Chondrocyte (in vitro differentiated cells): ENCODE results near the gene CTNNA2. TPM values are rescaled to one million over a fixed set of nuclear protein-coding genes. Genes with fewer than 3 reads are reported as not detected.
A peak's percentile ranks its signal among the peaks of the same experiment; 100 is the strongest.

Experiments
- DNase-seq: peaks from one replicate; pipeline ENCODE4 v3.0.0; 2021; ENCODE audit warnings: mixed read lengths, low spot score
- H3K27ac Mint-ChIP-seq: one replicate; pipeline ENCODE4 v1.8.0; 2021; ENCODE audit warnings: mild to moderate bottlenecking, moderate library complexity, mixed read lengths; ENCODE audit not compliant: unreplicated experiment
- H3K27me3 Mint-ChIP-seq: 2 replicates; pipeline ENCODE4 v1.8.0; 2021; ENCODE audit warnings: low read depth, mixed read lengths
- H3K36me3 Mint-ChIP-seq: 2 replicates; pipeline ENCODE4 v1.8.0; 2021; ENCODE audit warnings: low read depth, mixed read lengths
- H3K4me1 Mint-ChIP-seq: 2 replicates; pipeline ENCODE4 v1.8.0; 2021; ENCODE audit warnings: low read depth, mild to moderate bottlenecking, mixed read lengths
- H3K4me3 Mint-ChIP-seq: one replicate; pipeline ENCODE4 v1.8.0; 2021; ENCODE audit warnings: mild to moderate bottlenecking, moderate library complexity, mixed read lengths; ENCODE audit not compliant: unreplicated experiment
- H3K9me3 Mint-ChIP-seq: 2 replicates; pipeline ENCODE4 v1.8.0; 2021; ENCODE audit warnings: low read depth, mixed read lengths
- total RNA-seq: library from RNA; stranded (reverse); gene quantifications from 3 replicates; pipeline ENCODE4 v1.2.1, GENCODE V29; 2021
- TF ChIP-seq, protein P1 (sequence below): fragments of 200-600 bp; sonication (generic); IDR thresholded peaks from 2 replicates; pipeline ENCODE4 v1.5.0; 2021; ENCODE audit warnings: antibody characterized with exemption, mild to moderate bottlenecking, moderate library complexity

CTNNA2 gene
- total RNA-seq, 1 donor from 2014 or later, result not detected

DNA sequence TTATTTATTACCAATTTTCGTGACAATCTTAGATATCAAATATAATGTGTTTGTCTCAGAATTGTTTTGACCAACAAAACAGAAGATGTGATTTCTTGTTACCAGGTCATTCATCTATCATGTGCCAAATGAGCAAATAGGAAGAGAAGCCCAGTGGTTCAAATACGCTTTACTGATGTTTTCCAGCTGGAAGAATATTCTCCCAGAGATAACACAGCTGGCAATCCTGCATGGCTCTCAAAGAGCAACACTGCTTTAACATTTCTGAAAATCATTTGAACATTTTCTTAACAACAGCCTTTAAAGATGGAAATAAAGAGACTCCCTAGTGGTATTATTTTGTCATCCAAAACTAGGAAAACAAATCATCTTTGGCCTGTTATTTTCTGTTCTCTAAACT, 359.8 kb downstream of the CTNNA2 start:
- no peak for DNase-seq

DNA sequence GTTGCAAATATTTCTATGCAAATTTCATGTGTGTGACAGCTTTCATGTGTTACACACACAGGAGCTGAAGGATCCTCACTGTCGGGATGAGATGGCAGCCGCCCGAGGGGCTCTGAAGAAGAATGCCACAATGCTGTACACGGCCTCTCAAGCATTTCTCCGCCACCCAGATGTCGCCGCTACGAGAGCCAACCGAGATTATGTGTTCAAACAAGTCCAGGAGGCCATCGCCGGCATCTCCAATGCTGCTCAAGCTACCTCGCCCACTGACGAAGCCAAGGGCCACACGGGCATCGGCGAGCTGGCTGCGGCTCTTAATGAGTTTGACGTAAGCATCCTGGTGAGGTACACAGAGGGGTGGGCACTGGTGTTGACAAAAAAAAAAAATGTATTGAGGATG, 361.2 kb downstream of the CTNNA2 start:
- Mint-ChIP-seq H3K27me3 (peaks cover 19% of the 10 kb centered on the region), H3K4me1 (no peaks in the 10 kb centered on the region), H3K4me3 (no peak overlapping the region), H3K27ac (no peak overlapping the region), H3K9me3 (no peaks in the 10 kb centered on the region), H3K36me3 (no peaks in the 10 kb centered on the region)
- TF ChIP-seq, protein P1, sequence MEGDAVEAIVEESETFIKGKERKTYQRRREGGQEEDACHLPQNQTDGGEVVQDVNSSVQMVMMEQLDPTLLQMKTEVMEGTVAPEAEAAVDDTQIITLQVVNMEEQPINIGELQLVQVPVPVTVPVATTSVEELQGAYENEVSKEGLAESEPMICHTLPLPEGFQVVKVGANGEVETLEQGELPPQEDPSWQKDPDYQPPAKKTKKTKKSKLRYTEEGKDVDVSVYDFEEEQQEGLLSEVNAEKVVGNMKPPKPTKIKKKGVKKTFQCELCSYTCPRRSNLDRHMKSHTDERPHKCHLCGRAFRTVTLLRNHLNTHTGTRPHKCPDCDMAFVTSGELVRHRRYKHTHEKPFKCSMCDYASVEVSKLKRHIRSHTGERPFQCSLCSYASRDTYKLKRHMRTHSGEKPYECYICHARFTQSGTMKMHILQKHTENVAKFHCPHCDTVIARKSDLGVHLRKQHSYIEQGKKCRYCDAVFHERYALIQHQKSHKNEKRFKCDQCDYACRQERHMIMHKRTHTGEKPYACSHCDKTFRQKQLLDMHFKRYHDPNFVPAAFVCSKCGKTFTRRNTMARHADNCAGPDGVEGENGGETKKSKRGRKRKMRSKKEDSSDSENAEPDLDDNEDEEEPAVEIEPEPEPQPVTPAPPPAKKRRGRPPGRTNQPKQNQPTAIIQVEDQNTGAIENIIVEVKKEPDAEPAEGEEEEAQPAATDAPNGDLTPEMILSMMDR, result no peak
- no peak for DNase-seq

More for the DNA sequence above, 359.8 kb downstream of the CTNNA2 start:
- H3K36me3 Mint-ChIP-seq, result no peaks in the 10 kb centered on the region
- no peak overlapping the region for H3K27ac Mint-ChIP-seq
- TF ChIP-seq, protein P1, result no peak
- H3K4me3 Mint-ChIP-seq, result no peak overlapping the region
- H3K27me3 Mint-ChIP-seq, result peaks cover 16% of the 10 kb centered on the region
- H3K9me3 Mint-ChIP-seq, result no peaks in the 10 kb centered on the region
- H3K4me1 Mint-ChIP-seq, result no peaks in the 10 kb centered on the region

DNA sequence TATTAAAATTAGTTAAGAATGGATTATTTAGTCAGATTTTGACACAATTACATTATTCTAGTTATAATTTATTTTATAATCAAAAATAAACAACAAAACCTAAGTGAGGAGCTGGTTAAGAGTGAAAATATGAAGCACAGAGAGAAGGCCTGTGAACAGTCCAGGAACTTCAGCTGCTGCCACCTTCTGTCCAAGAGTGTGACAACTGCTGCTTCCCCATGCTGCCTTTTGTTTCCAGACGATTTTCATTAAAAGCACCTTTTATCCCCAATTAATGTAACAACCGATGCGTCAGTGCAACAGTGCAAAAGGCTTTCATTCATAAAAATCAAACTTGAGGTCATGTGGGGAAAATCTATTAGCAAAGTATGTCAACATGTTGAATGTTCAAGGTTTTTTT, 363.6 kb downstream of the CTNNA2 start:
- Mint-ChIP-seq H3K9me3 (no peaks in the 10 kb centered on the region), H3K36me3 (no peaks in the 10 kb centered on the region), H3K27ac (no peak overlapping the region), H3K4me1 (no peaks in the 10 kb centered on the region), H3K4me3 (no peak overlapping the region), H3K27me3 (peaks cover 30% of the 10 kb centered on the region)
- TF ChIP-seq, protein P1, result peak; percentile 77
- DNase-seq, result no peak

DNA sequence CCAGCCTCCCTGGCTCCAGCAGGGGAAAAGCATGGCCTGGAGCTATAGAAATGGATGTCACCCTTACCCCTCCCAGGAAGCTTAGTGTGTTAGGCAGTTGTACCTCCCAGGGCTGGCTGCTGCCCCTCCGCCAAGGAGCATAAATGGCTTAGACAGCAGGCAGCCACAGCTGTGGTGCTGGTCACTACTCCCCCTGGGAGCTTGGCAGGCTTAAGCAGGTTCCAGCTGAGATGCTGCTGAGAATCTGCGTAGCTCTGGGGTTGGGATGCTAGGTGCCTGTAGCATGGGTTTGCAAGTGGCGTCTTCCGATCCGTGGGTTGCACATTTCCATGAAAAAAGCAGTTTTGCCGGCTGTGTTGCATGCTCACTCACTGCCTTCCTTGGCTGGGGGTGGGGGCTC, 369.7 kb downstream of the CTNNA2 start:
- H3K27ac Mint-ChIP-seq, result no peak overlapping the region
- H3K4me1 Mint-ChIP-seq, result no peaks in the 10 kb centered on the region

DNA sequence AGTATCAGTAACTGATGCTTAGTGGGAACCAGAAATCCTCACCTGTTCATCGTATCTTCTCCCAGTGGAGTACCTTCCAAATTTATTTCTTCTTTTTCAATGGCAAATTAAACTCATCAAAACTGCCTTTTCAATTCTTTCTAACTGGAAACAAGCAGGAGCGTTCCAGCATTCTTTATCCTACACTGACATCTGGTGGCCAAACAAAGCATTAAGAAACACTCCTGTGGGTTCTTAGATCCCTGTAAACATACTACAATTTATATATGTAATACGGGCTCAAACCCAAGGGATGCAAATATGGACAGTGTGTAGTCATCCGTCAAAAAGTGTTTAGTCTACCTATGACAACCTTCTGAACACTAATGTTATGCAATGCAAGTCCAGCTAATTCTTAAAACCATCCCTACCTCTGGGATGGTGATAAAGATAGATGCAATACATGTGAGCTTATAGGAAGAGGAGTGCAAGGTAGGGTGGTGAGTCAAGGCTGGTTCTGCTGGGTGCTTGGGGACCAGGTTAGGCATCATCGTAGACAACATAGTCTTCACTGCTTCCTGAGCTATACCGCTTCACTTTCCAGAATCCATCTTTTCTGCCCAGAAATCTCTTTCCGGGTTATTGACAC, 375.0 kb downstream of the CTNNA2 start:
- no peaks in the 10 kb centered on the region for H3K4me1 Mint-ChIP-seq
- TF ChIP-seq, protein P1, result peak; percentile 93
- no peak for DNase-seq
- H3K9me3 Mint-ChIP-seq, result no peaks in the 10 kb centered on the region
- peaks cover 48% of the 10 kb centered on the region for H3K27me3 Mint-ChIP-seq
- no peak overlapping the region for H3K27ac Mint-ChIP-seq
- no peaks in the 10 kb centered on the region for H3K36me3 Mint-ChIP-seq
- H3K4me3 Mint-ChIP-seq, result no peak overlapping the region

More for the DNA sequence above, 369.7 kb downstream of the CTNNA2 start:
- DNase-seq, result no peak
- TF ChIP-seq, protein P1, result no peak
- Mint-ChIP-seq H3K4me3 (no peak overlapping the region), H3K9me3 (no peaks in the 10 kb centered on the region), H3K36me3 (no peaks in the 10 kb centered on the region), H3K27me3 (peaks cover 47% of the 10 kb centered on the region)
